Stimulated activated CD8-positive, alpha-beta memory T cell treated with anti-CD3 and anti-CD28 coated beads, Interleukin-4, amount 100 ng/mL, for 24 hours (primary cell): ENCODE data around the gene LLGL2.
"Not testable (repeated sequence)": the region's sequence is repeated elsewhere in the genome, so short reads cannot be mapped to it uniquely, and the experiment has no call there.

Source experiments
- DNase-seq: peaks from one replicate; pipeline ENCODE4 v3.0.0-alpha.2; 2020; ENCODE audit warnings: low read depth

LLGL2 gene

DNA sequence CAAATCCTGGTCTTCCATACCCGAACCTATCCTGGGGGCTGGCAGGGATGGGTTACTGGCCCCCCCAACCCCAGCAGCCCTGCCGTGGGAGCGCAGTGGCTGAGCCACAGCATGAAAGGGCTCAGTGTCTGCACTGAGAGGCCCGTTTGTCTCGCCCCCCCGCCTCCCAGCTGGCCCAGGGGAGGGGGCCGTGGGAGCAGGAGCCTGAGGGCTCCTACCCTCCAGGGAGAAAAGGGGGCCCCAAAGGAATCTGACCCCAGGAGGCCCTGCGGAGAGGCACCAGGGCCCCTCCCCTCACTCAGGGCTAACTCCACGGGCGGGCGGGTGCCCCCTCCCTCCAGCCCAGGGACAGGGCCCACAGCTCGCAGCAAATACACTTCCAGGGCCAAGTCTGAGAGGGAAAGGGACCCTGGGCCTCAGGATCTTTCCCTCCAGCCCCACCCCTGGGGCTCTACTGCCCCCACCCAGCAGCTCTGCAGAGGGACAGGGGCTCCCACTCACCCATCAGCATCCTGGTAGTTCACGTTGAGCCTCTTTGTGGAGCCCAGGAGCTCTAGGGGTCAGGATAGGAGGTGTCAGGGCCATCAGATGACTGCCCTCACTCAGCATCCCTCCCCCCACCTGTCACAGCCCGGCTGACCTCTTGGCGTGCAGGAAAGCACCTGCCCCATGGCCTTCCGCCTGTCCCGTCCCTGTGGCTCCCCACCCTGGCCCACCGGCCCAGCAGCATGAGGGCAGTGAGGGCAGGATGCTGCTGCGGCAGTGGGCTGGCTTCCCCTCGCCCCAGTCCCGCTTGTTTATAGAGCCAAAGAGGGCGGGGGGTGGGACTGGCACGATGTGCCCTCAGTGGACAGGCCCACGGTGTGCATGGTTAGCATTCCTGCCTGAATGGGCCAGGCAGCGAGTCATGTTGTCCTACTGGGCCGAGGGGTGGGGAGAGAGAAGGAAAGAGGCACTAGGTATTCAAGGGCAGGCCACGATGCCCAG lies 17.5 kb upstream of the LLGL2 start:
- no peak for DNase-seq

DNA sequence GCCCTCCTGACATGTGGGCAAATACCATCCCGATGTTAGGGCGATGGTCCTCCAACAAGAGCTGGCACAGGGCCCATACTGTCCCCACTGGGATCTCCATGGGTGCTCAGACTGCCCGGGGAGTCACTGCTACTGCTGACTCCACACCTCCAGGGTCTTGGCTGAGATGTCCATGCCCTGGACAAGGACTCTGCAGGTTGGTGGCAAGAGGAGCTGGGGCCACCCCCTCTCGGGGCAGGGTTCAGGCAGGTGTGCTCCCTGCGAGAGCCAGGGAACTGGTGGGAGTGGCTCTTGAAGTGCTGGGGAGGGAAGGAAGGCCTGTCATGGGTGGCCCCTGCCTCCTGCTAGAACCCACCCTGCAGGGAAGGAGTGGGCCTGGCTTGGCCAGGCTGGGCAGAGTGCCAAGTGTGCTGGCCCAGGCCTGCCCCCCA lies 16.6 kb upstream of the LLGL2 start:
- no peak for DNase-seq

DNA sequence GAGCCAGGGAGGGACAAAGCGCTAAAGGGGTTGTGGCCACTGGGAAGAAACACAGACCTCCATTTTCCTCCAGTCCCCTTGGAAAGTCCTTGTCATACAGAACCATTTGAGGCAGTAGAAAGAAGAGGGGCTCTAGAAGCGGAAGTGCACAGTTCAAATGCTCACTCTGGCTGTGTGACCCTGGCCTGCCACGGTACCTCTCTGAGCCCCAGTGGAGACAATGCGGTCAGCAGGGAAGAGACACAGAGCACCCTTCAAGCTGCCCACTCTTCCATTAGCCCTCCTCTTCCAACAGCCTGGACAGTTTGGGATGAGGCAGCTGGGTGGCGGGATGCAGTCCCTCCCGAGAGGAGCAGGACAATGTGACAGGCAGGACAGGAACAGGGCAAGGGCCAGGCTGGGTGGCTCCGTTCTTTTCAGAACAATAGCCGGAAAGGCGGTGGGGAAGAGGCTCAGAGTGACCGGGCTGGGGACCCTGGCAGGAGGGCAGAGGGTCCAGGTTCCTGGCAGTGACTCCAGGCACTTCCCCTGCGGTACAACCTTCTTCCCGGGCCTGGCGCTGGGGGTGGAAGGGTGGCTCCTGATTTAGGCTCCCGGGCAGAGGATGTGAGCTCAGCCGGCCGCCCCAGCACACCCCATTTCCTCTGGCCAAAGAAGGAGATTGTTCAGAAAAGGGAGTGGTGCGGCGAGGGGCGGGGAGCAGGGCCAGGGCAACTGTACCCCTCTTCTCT lies 15.8 kb upstream of the LLGL2 start:
- no peak for DNase-seq

DNA sequence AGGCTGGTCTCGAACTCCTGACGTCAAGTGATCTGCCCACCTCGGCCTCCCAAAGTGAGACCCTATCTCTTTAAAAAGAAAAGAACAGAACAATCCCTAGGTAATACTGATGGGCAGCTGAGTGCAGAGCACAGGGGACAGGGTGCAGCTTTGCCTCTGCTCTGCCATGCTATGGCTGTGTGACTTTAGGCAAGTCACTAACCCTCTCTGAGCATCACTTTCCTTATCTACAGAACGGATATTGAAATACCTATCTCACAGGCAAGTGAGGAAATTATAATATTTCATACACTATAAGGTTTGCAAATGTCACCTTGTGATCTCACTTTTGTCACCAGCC lies 14.3 kb upstream of the LLGL2 start:
- DNase-seq = no peak

DNA sequence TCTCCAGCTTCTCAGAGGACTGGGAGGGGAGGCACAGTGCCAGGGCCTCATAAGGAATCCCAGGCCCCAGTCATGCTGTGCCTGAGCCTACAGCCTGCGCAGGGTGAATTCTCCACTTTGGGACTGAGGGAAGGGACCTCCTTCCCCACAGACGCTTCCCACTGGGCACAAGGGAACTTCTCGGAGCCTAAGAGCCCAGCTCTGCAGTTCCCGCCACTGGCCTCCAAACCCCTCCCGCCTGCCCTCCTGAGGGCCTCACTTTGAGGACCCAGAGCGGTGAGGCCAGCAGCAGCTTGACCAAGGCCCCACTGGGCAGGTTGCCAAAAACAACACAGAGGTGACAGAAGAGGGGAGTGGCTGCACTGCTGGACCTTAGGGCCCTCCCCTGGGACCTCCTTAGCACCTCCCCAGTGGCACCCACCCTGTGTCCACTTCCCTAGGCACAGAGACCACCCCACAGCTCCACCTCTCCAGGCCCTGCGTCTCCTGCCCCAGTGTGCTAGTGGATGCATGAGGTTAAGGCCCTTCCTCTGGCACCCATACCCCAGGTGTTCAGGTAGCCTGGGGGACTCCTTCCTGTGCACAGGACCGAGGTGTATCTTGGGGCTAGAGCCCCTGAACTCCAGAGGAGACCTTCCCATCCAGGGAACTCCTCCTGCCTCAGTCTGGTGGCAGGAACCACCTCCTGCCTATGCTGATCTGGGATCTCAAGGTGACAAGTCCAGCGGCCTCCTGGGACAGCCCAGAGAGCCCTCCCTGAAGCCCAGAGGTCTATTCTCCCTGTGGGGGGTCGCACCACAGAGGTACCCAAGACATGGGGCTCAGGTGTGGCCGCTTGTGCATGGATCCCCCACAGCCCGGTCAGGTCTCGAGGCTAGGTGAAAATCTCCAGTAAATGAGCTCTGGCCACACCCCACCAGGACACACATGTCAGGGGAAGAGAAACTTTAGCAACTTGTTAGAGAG lies 13.6 kb upstream of the LLGL2 start:
- DNase-seq = no peak

GRCh38 chr17:75512926-75513640 lies 12.4 kb upstream of the LLGL2 start:
- DNase-seq = no peak

DNA sequence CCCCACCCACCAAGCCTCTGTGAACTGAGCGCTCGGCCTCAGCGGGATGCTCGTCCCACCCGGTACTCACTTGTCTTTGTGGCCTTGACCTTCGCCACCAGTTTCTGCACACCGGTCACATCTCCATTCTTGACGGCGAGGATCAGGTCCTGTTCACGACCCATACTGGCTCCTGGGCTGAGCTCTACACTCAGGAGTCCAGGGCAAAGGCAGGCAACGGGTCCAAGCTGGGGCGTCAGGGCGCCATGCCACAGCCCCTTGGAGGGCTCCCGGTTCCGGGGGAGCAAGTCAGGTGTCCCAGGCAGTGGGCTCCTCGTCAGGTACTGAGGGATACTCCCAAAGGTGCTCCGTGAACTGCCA lies 11.9 kb upstream of the LLGL2 start:
- no peak for DNase-seq

GRCh38 chr17:75514299-75514918 lies 11.1 kb upstream of the LLGL2 start:
- no peak for DNase-seq

DNA sequence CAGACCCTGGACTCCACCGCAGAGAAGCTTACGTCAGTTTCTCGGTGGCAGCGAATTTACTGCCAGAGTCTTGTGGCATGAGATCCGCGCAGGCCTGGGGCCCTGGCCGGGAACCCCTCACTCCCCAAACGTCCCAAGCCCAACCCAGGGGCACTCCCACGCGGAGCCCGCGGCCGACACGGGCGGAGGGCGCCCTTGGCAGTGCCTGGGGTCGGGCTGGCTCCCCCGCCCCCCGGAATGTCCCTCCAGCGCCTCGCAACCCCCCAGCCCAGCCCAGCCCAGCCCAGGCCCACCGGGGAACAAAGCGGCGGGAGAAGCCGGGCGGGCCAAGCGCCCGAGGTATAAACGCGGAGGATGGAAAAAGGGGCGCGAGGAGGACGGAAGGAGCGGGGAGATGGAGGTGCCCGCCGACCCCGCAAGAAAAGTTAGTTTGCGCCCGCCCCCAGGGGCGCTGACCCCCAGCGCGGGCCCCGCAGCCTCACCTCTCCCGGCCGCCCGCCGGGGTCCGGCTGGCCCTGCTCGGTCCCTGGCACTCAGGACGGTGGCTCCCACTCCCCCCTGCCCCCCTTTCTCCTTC lies 10.5 kb upstream of the LLGL2 start:
- no peak for DNase-seq

DNA sequence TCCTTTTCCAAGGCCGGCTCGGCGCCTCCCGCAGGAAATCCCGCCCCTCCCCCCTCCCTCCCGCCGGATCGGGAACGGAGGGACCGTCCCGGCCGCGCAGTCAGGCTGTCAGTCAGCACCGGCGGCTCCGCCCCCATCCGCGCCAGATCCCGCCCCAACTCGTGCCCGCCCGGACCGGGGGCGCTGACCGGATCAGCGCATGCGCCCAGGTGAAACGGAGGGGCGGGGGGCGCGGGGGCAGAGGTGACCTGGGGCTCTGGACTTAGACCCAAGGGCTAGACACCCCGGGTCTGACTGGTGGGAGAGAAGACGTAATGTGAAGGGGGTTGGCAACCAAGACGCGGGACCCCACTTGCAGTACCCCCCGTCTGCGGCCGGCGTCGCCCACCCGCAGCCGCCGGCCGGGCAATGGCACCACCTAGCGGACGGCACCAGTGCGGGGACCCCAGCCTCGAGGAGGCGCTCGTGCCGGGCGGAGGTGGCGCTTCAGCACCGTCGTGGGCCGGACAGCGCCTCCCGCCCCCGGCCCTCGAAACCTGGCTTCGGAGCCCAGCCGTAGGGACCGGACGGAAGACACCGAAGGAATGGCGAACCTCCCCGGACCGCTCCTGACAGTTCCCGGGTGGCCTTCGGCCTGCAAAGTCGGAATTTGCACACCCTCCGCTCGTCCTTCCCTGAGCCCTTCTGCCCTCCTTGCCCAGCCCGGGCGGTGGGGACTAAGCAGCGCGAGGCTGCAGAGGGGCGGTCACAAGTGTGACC lies 9.8 kb upstream of the LLGL2 start, which contains the start of gene CASKIN2:
TSS of gene CASKIN2 (minus strand) at position 42 of the 759 bp plus-strand sequence. CDS start 1,733 bp downstream, outside the sequence.
- peak; percentile 81 for DNase-seq

GRCh38 chr17:75516255-75516618 lies 9.3 kb upstream of the LLGL2 start, which contains the start of gene TSEN54:
TSS of gene TSEN54 (plus strand) at chr17:75516528. CDS start at chr17:75516561, 33 bp downstream.
- peak; percentile 93 for DNase-seq

- DNase-seq = no peak
Measured at GRCh38 chr17:75516619-75517296, 8.7 kb upstream of the LLGL2 start.

GRCh38 chr17:75517297-75517865 lies 8.1 kb upstream of the LLGL2 start:
- no peak for DNase-seq

DNA sequence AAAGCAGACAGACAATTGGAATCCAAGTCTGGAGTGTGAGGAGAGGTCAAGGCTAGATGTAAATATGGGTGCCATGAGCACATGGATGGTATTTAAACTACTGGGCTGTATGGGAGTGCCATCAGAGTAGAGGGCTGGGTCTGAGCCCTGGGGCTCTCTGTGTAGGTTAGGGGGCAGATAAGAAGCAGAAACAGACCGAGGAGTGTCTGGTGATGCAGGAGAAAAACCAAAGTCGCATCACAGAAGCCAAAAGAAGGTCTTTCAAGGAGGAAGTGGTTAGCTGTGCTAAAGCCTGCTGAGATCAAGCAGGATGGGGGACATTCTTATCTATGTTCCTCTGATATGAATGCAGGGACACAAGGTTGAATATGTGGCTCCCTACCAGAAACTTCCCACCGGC lies 7.3 kb upstream of the LLGL2 start:
- no peak for DNase-seq

- no peak for DNase-seq
Measured at GRCh38 chr17:75518983-75519537, 6.4 kb upstream of the LLGL2 start.

DNA sequence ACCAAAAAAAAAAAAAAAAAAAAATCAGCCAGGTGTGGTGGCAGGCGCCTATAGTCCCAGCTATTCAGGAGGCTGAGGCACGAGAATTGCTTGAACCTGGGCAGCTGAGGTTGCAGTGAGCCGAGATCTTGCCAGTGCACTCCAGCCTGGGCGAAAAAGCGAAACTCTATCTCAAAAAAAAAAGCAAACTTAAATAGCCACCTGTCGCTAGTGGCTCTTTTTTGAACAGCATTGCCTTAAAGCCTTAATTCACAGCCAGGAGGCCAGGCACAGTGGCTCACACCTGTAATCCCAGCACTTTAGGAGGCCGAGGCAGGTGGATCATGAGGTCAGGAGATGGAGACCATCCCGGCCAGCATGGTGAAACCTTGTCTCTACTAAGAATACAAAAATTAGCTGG lies 5.1 kb upstream of the LLGL2 start:
- DNase-seq = not testable (repeated sequence)

- no peak for DNase-seq
Measured at GRCh38 chr17:75521290-75521689, 4.2 kb upstream of the LLGL2 start.

DNA sequence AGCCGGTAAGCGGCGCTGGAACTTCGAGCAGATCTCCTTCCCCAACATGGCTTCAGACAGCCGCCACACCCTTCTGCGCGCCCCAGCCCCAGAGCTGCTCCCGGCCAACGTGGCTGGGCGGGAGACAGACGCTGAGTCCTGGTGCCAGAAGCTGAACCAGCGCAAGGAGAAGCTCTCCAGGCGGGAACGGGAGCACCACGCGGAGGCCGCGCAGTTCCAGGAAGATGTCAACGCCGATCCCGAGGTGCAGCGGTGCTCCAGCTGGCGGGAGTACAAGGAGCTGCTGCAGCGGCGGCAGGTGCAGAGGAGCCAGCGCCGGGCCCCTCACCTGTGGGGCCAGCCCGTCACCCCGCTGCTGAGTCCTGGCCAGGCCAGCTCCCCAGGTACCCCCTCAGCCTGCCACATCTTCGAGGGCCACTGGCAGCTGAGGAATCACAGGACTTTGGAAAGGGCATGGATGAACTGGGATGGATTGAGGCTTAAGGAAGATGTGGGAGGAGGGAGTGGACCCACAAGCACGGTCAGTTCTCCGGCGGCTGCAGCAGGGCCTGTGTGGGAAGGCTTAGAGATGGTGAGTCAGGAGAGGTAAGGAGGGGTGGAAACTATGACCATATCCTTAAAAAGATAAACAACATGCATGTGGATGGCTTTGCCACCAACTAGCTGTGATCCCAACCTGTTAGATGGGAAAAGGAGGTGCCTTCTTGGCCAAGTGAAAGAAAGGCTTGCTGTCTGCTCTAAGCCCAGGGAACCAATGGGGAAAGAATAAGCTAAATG lies 3.4 kb upstream of the LLGL2 start:
- no peak for DNase-seq
